Activated effector memory CD4-positive, alpha-beta T cell treated with anti-CD3 and anti-CD28 coated beads, Interleukin-2, amount 50 U/mL, for 16 hours (primary cell): ENCODE results near the gene KRT72.

ENCODE experiments used
- DNase-seq: peaks from one replicate; pipeline ENCODE4 v3.0.0-alpha.2; 2020

KRT72 gene

DNA sequence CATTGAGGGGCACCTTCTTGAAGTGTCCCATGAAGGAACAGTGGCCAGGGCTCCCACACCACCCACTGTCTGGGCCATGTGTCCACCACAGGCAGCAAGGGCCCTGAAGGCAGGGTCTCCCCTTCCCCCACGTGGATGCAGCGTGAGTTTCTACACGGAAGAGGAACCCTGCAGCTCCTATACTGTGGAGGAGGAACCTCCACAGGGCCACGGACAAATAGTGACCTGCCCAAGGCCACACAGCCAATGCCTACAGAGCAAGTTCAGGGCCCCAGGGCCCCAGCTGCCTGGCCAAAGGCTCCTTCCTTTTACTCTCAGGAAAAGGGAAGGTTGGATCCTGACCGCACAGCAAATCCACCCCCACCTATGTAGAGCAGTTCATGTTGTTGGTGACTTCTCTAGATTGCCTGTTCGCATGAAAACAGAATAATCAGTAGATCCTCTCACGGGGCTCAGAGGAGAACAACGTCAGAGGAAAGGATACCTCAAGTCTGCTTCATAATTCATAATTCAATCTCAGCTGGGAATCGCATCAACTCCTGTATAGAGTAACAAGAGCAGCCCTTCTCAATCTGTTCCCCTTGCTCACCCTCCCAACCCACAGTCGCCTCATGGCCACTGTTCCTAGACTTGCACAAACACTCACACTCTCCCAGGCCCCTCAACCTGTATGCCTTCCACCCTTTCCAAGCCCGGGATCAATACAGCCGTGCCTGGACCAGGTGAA is 28.2 kb upstream of the KRT72 start:
- DNase-seq, result no peak

DNA sequence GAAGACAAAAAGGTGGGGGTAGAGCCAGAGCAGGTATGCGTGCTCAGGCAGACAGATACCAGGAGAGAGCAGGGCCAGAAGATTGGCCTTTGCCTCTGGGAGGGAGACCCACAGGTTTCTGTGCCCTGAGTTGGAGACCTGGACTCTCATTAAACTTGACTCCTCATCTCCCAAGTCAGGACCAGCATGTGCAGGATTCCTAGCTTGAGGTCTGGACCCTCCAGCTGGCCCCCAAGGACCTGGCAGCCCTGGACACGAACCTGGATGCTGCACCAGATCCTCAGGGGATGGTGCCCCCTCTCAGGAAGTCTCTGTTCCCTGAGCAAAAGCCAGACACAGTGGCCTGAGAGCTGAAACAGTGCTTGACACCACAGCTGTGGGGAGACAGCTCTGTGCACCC is 27.6 kb upstream of the KRT72 start:
- DNase-seq, result no peak

DNA sequence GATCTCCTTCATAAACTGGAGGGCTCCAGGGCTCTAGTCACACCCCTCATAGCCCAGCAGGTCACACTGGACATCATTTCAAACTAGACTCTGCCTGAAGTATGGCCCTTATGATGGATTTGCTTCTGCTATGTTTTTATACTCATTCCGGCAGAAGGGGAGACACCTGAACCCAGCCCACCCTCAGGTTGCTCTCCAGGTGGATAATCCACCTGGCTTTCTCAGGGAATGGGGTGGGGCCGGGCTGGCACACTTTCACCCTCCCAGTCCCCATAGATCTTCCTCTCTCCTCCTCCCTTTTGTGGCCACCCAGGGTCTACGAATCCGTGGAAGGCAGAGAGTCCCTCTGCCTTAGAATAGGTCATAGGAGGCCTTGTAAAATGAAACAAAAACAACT is 26.8 kb upstream of the KRT72 start:
- DNase-seq, result no peak

DNA sequence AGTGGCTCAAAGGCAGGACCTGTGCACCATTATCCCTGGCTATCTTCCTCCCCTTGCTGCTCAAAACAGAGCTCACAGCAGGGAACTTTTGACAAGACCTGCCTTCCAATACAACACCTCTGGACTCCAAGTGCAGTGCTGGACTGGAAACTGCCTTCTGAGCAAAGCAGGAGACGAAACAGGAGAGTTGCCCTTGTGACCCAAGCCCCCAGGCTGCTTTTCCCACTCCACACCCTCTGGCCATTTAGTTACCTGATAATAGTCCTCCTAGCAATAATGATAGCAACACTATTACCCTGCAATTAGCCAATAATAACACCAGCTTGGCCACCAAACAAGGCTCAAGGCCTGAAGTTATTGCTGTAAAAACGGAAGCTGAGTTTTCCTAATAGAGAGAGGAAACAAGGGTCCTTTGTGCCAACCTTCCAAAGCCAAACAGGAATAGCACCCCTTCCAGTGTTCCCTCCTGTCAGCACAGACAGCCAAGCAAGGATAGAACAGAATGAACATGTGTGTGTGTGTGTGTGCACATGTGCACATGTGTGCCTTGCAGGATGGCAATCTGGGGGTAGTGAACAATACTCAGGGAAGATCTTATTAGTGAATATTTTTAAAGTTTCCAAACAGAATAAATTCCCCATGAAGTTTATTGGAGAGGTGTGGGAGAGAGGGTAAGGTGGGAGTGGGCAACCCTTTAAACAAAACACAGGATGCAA is 26.3 kb upstream of the KRT72 start:
- no peak for DNase-seq

DNA sequence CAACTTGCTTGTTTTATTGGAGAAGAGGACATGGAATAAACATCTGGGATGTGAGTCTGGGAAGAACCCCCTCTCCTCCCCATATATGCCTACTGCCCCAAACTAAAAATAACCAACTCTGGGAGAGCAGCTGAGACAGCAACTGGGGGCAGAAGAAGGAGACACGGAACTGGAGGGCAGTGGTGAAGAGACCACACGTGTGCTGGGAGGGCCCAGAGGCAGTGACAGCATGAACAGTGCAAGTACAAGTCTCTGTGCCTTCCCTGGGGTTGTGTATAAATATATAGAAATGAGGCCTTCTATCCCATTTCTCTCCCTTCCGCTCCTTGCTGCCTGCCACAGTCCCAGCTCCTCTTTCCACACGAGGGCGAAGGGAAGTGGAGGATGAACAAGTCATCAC is 21.1 kb upstream of the KRT72 start:
- no peak for DNase-seq

DNA sequence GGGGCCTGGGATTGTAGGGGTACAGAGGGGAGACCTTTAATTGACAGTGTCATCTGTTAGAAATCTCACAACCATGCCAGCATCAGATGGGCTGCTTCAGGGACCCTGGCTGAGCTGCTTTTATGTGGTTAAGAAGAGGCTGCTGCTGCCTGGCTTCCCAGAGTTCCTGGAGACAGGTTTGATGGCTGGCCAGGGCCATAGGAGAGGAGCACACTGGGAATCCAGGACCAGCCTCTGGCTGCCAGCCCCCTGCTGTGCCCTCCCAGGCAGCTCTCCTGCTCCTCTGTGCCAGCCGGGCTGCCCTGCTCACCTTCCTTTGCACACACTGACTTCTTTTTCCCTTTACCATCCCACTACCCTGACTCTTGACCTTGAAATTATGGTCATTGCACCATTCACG is 17.6 kb upstream of the KRT72 start:
- DNase-seq, result no peak

DNA sequence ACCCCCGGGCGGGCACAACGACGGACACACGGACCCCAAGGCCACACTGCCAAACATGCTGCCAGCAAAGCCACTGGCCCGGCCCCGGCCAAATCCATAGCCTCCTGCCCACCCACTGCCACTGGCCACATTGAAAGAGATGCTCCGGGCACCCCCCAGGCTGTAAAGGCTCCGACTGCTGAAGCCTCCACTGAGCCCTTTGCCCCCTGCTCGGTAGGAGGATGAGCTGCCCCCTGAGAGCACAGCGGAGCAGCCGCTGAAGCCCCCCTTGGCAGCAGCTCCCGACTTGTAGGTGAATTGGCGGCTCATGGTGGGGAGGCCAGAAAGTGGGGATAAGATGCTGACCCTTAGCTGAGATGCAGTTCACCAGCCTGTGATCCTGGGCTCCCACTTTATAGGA is 17.0 kb upstream of the KRT72 start, which contains the start of gene KRT73:
Gene KRT73 (minus strand): TSS at position 344 of the 400 bp plus-strand sequence. CDS start 35 bp downstream, at position 309.
- no peak for DNase-seq

DNA sequence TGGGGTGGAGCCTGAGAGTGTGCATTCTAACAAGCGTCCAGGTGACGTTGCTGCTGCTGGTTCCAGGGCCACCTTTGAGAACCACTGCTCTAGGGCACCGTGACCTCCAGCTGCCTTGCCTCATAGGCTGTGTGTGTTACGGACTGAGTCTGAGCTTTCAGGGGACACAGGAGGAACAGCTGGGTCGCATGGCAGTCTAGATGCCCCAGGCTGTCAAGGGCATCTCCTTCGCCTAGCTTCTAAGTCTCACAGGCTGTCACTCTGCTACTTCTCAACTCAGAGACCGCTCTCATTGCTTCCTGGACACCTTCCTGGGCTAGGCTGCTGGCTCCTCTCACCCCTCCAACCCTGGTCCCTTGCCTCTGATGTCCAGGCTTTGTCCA is 16.1 kb upstream of the KRT72 start:
- DNase-seq, result no peak

DNA sequence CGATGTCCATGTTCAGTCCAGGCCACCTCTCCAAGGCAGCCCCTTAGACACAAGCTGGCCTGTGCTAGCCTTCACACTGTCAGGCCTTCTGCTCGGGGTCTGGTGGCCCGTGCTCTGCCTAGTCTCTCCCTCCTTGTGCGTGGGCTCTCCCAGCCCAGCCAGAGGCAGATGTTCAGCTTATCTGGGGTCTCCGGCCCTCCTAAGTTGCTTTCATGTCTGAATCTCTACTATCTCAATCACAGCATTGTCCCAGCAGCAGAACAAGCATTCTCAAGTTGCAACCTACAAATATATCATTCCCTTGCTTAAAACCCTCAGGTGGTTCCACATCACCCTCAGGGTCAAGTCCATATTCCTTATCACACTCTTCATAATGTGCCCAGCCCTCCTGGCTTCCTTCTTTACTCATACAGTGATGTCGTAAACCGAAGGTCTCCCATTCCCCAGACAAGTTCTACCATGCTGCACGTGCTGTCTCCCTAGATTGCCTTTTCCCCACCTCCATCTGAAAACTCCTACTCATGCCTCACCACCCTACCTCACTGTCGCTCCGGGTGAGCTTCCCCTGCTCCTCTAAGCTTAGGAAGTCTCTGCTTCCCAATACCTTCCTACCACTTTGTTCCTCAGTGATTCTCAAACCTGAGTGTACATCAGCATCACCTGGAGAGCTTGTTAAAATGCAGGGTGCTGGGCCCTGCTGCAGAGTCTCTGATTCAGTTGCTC is 15.6 kb upstream of the KRT72 start:
- no peak for DNase-seq

DNA sequence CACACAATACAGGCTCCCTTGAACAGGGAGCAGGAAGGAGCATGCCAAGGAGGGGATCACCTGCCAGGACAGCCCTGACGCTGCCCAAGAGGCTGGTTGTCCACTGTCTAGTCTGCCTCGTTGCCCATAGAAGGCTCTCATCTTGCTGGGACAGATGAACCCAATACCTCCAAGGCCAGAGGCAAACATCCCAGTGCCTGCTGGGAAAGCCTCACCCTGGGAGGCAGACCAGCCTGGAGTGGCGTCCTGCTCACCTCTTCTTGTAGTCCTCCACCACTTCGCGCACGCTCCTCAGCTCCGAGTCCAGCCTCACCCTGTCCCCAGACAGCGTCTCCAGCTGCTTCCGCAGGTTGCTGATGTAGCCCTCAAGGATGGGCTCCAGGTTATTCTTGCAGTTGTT is 14.6 kb upstream of the KRT72 start:
- no peak for DNase-seq

DNA sequence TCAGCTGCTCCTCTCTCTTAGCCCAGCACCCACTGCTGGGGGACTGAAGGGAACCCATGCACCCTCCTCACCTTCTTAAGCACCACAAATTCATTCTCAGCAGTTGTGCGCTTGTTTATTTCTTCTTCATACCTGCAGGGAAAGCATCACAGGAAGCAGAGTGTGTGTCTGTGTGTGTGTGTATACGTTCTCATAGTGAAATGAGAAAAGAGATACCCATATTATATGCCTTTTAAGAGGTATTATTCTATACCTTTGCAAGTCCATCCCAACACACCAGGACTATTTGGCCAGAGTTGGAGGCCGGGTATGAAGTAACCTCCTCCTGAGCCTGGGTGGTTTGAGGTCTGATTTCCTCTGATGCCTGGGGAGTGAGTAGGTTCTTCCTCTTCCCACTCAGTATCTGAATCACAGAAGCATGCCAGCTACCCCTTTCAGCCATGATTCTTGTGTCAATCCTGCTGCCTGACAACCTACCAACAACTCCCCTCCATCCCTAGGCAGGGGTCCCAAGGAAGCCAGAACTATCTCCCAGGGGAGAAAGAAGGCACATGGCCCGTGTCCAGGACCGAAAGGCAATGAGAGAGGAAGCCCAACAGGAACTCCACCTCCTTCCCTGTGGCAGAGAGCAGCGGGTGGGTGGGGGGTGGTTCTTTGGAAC is 14.1 kb upstream of the KRT72 start:
- DNase-seq, result peak; percentile 61

DNA sequence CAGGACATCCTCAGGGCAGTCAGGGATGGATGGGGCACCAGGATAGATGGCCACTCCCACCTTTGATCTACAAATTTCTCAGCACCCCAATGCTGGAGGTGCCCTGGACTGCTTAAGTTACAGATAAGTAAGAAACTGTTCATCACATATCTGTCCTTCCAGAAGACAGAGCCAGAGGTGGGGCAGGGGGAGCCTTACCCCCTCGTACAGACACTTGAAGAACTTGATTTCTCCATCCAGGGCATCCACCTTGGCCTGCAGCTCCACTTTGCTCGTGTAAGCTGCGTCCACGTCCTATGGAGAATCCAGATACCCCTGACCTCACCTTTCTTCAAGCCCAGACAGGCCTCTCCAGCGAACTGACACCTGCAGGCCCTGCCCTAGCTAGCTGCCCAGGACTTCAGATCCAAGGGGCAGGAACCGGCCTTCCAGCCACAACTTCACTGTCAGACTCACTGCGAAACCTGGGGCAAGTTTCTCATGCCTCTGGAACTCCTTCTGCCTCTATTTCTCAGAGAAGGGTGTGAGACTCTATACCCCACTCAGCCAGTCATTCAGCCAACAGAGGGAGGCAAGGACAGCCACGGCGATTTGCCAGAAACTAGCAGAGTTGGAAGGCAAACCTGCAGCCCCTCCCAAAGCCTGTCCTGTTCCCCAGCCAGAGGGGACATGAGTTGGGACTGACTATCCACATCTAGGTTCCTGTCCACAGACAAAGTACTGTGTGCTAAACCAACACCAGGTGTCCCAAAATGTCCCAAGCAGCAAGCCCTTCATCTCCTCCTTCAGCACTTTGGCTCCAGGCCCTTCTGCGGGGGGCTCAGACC is 13.3 kb upstream of the KRT72 start:
- no peak for DNase-seq

DNA sequence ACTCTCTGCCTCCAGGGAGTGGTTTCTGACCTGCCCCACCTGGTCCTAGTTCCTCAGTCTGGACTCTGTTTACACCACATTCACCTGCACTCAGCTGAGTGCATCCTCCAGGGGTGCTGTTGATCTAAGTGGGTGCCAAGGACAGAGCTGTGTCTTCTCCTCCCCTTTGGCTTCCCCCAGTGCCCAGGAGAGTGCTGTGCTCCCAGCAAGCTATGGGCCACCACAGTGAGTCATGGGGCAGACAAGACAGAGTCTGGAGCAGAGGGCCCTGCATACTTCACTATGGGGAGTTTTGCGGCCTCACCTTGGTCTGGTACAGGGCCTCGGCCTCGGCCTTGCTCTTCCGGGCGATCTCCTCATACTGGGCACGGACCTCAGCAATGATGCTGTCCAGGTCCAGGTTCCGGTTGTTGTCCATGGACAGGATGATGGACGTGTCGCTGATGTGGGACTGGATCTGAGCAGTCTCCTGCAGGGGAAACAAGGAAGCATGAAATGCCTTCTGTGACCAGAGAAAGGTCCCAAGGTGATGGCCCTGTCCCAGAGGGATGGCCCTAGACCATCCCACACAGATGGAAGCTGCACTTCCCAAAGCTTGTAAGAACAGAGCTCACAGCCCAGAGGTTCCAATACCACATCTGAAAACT is 12.2 kb upstream of the KRT72 start:
- DNase-seq, result no peak

DNA sequence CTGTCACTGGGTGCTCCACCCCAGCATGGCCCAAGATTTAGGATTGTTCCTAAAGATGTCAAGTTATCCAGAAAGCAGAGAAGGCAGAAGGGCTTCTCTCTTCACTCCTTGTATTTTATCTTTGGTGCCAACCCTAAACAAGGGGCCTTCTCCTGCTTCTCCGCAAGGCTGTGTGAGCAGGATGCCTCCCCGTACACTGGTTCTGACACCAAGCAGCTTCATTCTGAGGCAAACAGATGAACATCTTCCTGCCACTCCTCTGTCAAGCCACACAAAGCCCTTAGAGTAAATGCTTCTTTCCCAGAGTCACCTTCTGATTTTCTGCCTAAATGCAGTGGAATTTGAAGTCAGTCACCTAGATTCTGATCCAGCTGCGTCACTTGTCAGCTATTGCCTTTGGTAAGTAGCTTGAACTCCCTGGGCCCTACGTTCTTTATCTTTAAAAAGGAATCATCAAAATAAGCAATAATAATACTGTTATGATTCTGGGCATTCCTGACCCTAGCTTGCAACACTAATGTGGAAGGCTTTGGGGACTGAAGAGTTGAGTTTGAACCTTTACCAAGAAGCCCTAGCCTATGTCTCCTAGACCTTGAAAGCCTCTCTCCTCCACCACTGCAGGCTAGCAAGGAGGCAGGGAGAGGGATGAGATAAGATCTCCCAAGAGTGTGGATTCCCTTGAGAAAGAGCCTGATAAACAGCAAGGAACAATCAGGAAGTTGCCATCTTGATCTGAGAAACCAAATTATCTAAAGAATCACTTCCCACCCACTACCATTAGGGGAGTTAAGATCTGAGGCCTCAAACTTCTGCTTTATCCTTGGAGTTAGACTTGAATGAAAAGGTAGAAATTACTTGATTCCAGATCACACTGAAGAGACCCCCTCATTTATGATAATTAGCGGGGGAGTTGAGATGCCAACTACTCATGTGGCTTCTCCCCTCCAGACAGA is 11.4 kb upstream of the KRT72 start:
- no peak for DNase-seq

DNA sequence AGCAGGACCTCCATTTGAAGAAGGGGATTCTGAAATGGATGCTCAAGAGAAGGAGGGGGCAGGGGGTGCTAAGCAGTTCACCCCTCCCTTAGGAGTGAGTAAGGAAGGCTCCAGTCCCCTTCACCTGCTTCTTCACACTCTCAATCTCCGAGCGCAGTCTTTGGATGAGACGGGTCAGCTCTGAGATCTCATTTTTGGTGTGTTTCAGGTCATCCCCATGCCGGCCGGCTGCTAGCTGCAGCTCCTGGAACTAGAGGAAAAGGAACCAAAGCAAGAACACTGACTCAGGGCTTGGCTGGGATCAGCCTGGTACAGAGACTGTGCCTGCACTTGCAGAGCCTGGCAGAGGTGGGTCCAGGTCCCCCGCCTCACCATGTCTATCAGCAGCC is 9.8 kb upstream of the KRT72 start:
- DNase-seq, result no peak

DNA sequence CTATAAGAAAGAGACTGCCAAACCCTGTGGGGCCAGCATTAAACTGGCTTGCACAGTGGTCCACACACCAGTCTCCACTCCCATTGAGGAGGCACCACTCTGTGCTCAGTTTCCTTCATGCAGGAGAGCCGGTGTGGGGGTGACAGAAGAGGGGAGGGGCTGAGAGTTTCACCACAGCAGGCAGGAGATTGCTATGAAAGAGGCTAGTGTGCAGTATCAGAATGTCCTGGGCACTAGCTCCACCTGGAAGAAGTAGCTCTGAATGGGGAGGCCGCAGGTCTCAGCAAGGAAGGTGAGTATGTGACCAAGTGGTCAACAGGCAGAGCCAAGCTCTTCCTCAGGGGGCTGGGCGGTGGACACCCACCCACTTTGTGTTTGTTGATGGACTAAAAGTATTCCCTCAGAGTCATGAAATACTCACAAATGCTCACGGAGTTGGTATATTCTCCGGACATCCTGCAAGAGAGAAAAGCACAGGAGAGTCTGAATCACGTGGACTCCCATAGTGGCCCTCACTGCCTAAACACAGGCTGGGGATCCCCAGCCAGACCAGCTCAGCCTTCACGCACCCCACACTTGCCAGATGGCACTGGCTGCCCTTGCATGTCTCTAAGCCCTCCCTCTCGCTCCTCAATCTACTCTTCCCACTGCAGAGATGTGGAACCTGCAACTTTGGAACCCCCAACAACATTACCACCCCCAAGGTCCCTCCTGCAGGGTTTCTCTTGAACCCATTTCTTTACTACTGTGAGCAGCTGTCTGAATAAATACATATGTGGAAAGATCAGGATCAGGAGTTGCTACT is 7.8 kb upstream of the KRT72 start:
- no peak for DNase-seq

DNA sequence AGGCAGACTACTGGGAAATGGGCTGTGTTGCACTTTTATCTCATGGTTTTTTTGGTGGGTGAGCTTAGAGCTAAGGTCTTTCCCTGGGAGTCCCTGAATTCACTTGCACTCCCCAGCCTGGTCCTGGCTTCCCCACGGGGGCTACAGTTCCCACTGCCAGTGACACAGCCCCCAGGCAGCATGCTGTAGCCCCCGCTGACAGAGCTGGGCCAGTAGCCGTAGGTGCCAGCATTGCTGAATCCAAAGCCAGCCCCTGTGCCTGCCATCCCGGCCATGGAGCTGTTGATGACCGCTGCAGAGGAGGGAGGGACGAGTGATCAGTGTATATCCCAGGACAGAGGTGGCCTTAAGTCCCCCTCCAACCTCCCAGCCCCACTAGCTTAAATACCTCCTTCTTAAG is 6.9 kb upstream of the KRT72 start:
- no peak for DNase-seq

DNA sequence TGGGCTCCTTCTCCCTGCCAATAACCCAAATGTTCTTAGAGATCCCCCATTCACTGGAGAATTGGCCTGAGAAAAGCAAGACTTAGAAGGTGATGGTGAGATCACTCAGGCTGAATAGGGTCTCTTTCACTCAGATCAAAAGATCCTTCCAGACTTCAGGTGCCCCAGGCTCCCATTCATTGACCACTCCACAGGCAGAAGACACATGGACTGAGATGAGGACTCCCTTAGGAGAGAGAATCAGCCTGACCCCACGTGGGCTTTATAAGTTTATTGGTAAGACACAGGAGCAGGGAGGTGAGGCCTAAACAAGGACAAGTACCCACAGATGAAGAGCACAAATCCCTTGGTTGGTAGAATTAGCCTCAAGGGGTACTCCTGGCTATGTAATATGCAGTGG is 6.1 kb upstream of the KRT72 start:
- DNase-seq, result no peak

DNA sequence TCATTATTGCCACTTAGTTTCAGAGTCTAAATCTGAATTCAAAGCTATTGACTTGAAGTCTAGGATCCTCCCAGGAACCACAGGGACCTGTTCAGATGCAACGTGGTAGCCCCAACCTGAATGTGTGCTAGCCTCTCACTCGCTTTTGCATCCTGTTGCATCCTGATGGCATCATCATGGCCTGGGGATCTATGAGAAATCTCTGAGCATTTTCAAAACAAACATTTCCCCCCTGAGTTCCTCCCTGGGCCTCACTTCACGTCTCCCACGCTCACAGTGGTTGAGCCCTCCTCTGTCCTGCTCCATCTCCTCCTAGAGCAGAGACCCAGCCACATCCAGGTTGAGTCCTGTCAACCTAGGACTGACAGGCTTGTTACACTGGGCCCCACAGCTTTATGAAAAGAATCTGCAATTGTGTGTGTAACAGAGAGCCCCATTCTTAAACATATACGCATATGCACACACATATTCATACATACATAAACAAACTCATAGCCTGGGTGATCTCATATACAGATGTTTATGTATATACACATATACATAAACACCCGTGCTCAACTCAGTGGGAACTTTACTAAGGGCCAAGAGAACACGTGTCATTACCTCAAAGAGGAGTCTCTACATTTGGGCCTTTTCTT is 5.4 kb upstream of the KRT72 start:
- no peak for DNase-seq
